Rectal smooth muscle tissue (tissue), 1 donor: ENCODE measurements around the gene HNRNPUL1.

Source experiments
- H3K27ac ChIP-seq: one replicate; pipeline ENCODE4 v1.7.0; 2013; ENCODE audit warnings: low read depth, low read length, inconsistent platforms
- H3K27me3 ChIP-seq: one replicate; pipeline ENCODE4 v1.7.0; 2013; ENCODE audit warnings: low read length; ENCODE audit not compliant: control insufficient read depth, insufficient read depth
- H3K36me3 ChIP-seq: one replicate; pipeline ENCODE4 v1.7.0; 2013; ENCODE audit warnings: low read length; ENCODE audit not compliant: control insufficient read depth, insufficient read depth
- H3K4me1 ChIP-seq: one replicate; pipeline ENCODE4 v1.7.0; 2013; ENCODE audit warnings: low read length; ENCODE audit not compliant: control insufficient read depth, insufficient read depth
- H3K4me3 ChIP-seq: one replicate; pipeline ENCODE4 v1.7.0; 2013; ENCODE audit warnings: low read length
- H3K9ac ChIP-seq: one replicate; pipeline ENCODE4 v1.7.0; 2013; ENCODE audit warnings: low read length

HNRNPUL1 gene

GRCh38 chr19:41320185-41320518 lies 56.0 kb downstream of the HNRNPUL1 start:
- peaks cover 19% of the 10 kb centered on the region for H3K4me1 ChIP-seq
- no peaks in the 10 kb centered on the region for H3K27me3 ChIP-seq
- H3K27ac ChIP-seq: no peak overlapping the region
- no peak overlapping the region for H3K9ac ChIP-seq
- no peak overlapping the region for H3K4me3 ChIP-seq
- H3K36me3 ChIP-seq: peaks cover 40% of the 10 kb centered on the region

- Histone ChIP-seq H3K4me3 (no peak overlapping the region), H3K27me3 (no peaks in the 10 kb centered on the region), H3K9ac (no peak overlapping the region), H3K4me1 (peaks cover 19% of the 10 kb centered on the region), H3K36me3 (peaks cover 40% of the 10 kb centered on the region), H3K27ac (no peak overlapping the region)
These were observed 56.4 kb downstream of the HNRNPUL1 start for GRCh38 chr19:41320568-41320967.

- Histone ChIP-seq H3K27ac (no peak overlapping the region), H3K36me3 (peaks cover 36% of the 10 kb centered on the region), H3K4me3 (no peak overlapping the region), H3K27me3 (no peaks in the 10 kb centered on the region), H3K9ac (no peak overlapping the region), H3K4me1 (peaks cover 24% of the 10 kb centered on the region)
These were observed 57.0 kb downstream of the HNRNPUL1 start for GRCh38 chr19:41321204-41321599.

- Histone ChIP-seq H3K27ac (no peak overlapping the region), H3K4me1 (peaks cover 27% of the 10 kb centered on the region), H3K36me3 (peaks cover 31% of the 10 kb centered on the region), H3K9ac (no peak overlapping the region), H3K27me3 (no peaks in the 10 kb centered on the region), H3K4me3 (no peak overlapping the region)
These were observed 57.6 kb downstream of the HNRNPUL1 start for GRCh38 chr19:41321600-41322270.

GRCh38 chr19:41322451-41322850 lies 58.3 kb downstream of the HNRNPUL1 start:
- H3K27me3 ChIP-seq: no peaks in the 10 kb centered on the region
- H3K27ac ChIP-seq: peak overlapping the region; percentile 79
- H3K4me3 ChIP-seq: no peak overlapping the region
- peaks cover 27% of the 10 kb centered on the region for H3K4me1 ChIP-seq
- H3K9ac ChIP-seq: no peak overlapping the region
- H3K36me3 ChIP-seq: peaks cover 25% of the 10 kb centered on the region

- peaks cover 27% of the 10 kb centered on the region for H3K4me1 ChIP-seq
- H3K27ac ChIP-seq: peak overlapping the region; percentile 79
- H3K4me3 ChIP-seq: no peak overlapping the region
- no peaks in the 10 kb centered on the region for H3K27me3 ChIP-seq
- H3K36me3 ChIP-seq: peaks cover 25% of the 10 kb centered on the region
- no peak overlapping the region for H3K9ac ChIP-seq
These were observed 58.9 kb downstream of the HNRNPUL1 start for GRCh38 chr19:41323023-41323422.

- Histone ChIP-seq H3K9ac (no peak overlapping the region), H3K27ac (peak overlapping the region; percentile 79), H3K27me3 (no peaks in the 10 kb centered on the region), H3K4me1 (peaks cover 27% of the 10 kb centered on the region), H3K4me3 (no peak overlapping the region), H3K36me3 (peaks cover 22% of the 10 kb centered on the region)
These were observed 59.4 kb downstream of the HNRNPUL1 start for GRCh38 chr19:41323430-41324125.

GRCh38 chr19:41324231-41324702 lies 60.1 kb downstream of the HNRNPUL1 start:
- Histone ChIP-seq H3K36me3 (peaks cover 15% of the 10 kb centered on the region), H3K9ac (no peak overlapping the region), H3K27ac (peak overlapping the region; percentile 79), H3K27me3 (no peaks in the 10 kb centered on the region), H3K4me1 (peaks cover 27% of the 10 kb centered on the region), H3K4me3 (no peak overlapping the region)

- Histone ChIP-seq H3K4me1 (peaks cover 27% of the 10 kb centered on the region), H3K27me3 (no peaks in the 10 kb centered on the region), H3K27ac (peak overlapping the region; percentile 79), H3K9ac (no peak overlapping the region), H3K4me3 (peak overlapping the region; percentile 51), H3K36me3 (peaks cover 8% of the 10 kb centered on the region)
These were observed 60.9 kb downstream of the HNRNPUL1 start for GRCh38 chr19:41324921-41325639.

- H3K4me3 ChIP-seq: peak overlapping the region; percentile 51
These were observed 61.4 kb downstream of the HNRNPUL1 start for GRCh38 chr19:41325640-41325946.

GRCh38 chr19:41325947-41326706 lies 62.0 kb downstream of the HNRNPUL1 start:
- Histone ChIP-seq H3K36me3 (peaks cover 2% of the 10 kb centered on the region), H3K9ac (peak overlapping the region; percentile 58), H3K27me3 (no peaks in the 10 kb centered on the region), H3K27ac (peak overlapping the region; percentile 79), H3K4me1 (peaks cover 27% of the 10 kb centered on the region), H3K4me3 (peak overlapping the region; percentile 51)

More at GRCh38 chr19:41325640-41325946, 61.4 kb downstream of the HNRNPUL1 start:
- Histone ChIP-seq H3K36me3 (peaks cover 3% of the 10 kb centered on the region), H3K27ac (peak overlapping the region; percentile 79), H3K9ac (no peak overlapping the region), H3K27me3 (no peaks in the 10 kb centered on the region), H3K4me1 (peaks cover 27% of the 10 kb centered on the region)

- Histone ChIP-seq H3K27me3 (no peaks in the 10 kb centered on the region), H3K4me1 (peaks cover 27% of the 10 kb centered on the region), H3K27ac (no peak overlapping the region), H3K4me3 (peak overlapping the region; percentile 55), H3K36me3 (peaks cover 5% of the 10 kb centered on the region), H3K9ac (peak overlapping the region; percentile 5)
These were observed 63.0 kb downstream of the HNRNPUL1 start for GRCh38 chr19:41327076-41327575.
